Stimulated activated naive CD8-positive, alpha-beta T cell treated with anti-CD3 and anti-CD28 coated beads, Interleukin-15, Interleukin-2, amounts not matched to agents 100 ng/mL and 50 ng/mL, for 24 hours (primary cell): ENCODE results near the gene CYP2W1.

ENCODE experiments used
- H3K27ac Mint-ChIP-seq: one replicate; pipeline ENCODE4 v1.8.0; 2021; ENCODE audit warnings: mild to moderate bottlenecking, mixed read lengths
- H3K27me3 Mint-ChIP-seq: one replicate; pipeline ENCODE4 v1.8.0; 2021; ENCODE audit warnings: mixed read lengths
- H3K36me3 Mint-ChIP-seq: one replicate; pipeline ENCODE4 v1.8.0; 2021; ENCODE audit warnings: low read depth, mixed read lengths
- H3K4me1 Mint-ChIP-seq: one replicate; pipeline ENCODE4 v1.8.0; 2021; ENCODE audit warnings: low read depth, mixed read lengths
- H3K4me3 Mint-ChIP-seq: one replicate; pipeline ENCODE4 v1.8.0; 2021; ENCODE audit warnings: mild to moderate bottlenecking, mixed read lengths
- H3K9me3 Mint-ChIP-seq: one replicate; pipeline ENCODE4 v1.8.0; 2021; ENCODE audit warnings: mixed read lengths

Gene CYP2W1

GRCh38 chr7:1016577-1017531 is 33.9 kb downstream of the CYP2W1 start:
- Mint-ChIP-seq H3K9me3 (no peaks in the 10 kb centered on the region), H3K4me3 (no peak overlapping the region), H3K27ac (no peak overlapping the region), H3K4me1 (no peaks in the 10 kb centered on the region), H3K36me3 (peaks cover 9% of the 10 kb centered on the region), H3K27me3 (no peaks in the 10 kb centered on the region)

DNA sequence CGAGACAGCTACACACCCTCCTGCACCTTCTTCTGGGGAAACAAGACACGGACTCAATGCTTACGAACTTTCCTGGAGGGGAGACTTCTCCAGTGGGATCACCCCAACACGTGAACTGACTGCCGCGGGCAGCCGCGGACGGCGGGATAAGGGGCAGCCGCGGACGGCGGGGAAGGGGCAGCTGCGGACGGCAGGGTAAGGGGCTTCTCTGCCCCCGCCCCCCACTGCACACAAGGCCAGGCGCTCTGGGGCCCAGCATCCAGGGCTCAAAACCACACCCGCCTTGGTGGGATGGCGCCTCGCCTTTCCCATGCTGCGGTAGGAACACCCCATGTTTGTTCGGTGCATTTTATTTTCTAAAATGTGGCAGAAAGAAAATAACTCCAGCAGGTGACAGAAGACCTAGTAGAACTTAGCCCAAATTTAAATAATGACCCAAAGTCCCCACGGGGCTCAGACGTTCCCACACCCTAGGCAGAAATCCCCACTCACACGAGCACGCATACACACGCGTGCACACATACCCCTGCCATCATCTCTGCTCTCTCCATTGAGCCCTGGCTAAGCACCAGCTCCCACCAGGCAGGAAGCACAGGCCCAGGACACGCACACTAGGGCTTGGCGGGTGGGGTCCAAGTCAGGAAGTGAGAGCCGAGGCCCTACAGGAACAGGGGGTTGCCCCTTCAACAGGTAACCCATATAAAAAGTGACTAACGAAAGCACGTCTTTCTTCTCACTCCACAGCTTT is 34.8 kb downstream of the CYP2W1 start:
- H3K27me3 Mint-ChIP-seq: no peaks in the 10 kb centered on the region
- H3K4me3 Mint-ChIP-seq: no peak overlapping the region
- no peaks in the 10 kb centered on the region for H3K9me3 Mint-ChIP-seq
- peaks cover 5% of the 10 kb centered on the region for H3K4me1 Mint-ChIP-seq
- H3K27ac Mint-ChIP-seq: no peak overlapping the region
- peaks cover 15% of the 10 kb centered on the region for H3K36me3 Mint-ChIP-seq

- H3K4me3 Mint-ChIP-seq: no peak overlapping the region
- H3K36me3 Mint-ChIP-seq: peaks cover 16% of the 10 kb centered on the region
- H3K9me3 Mint-ChIP-seq: no peaks in the 10 kb centered on the region
- H3K27ac Mint-ChIP-seq: no peak overlapping the region
- H3K4me1 Mint-ChIP-seq: peaks cover 8% of the 10 kb centered on the region
- no peaks in the 10 kb centered on the region for H3K27me3 Mint-ChIP-seq
These were observed 35.3 kb downstream of the CYP2W1 start for GRCh38 chr7:1018334-1018695.

DNA sequence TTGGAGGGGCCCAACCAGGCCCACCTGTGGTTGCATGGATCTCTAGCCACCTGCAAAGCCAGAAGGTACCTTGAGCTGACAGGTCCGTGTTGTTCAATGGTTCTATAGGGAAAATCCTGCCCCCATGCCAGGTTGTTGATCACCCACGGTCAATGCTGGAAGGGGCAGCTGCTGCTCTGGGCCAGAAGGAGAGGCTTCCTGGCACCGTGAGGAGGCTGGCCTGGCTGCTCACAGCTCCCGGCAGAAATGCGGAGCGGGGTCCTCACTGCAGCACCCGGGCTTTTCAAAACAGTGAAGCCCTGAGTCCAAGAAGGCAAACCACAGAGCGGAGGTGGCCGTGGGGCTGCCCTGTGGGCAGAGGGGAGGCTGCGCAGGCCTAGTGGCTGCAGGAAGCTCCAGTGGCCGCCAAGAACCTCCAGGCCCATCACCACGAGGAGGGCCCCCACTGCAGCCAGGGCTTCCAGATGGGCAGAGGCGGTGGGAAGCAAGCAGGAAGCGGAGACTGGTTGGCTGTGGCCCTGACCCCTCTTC is 36.3 kb downstream of the CYP2W1 start:
- Mint-ChIP-seq H3K4me3 (no peak overlapping the region), H3K27ac (no peak overlapping the region)

GRCh38 chr7:1019789-1020610 is 37.0 kb downstream of the CYP2W1 start:
- Mint-ChIP-seq H3K36me3 (peaks cover 16% of the 10 kb centered on the region), H3K4me1 (peaks cover 16% of the 10 kb centered on the region), H3K27me3 (no peaks in the 10 kb centered on the region), H3K4me3 (no peak overlapping the region), H3K9me3 (no peaks in the 10 kb centered on the region), H3K27ac (no peak overlapping the region)

More for the DNA sequence above, 36.3 kb downstream of the CYP2W1 start:
- peaks cover 16% of the 10 kb centered on the region for H3K36me3 Mint-ChIP-seq
- H3K4me1 Mint-ChIP-seq: peaks cover 13% of the 10 kb centered on the region
- H3K27me3 Mint-ChIP-seq: no peaks in the 10 kb centered on the region
- no peaks in the 10 kb centered on the region for H3K9me3 Mint-ChIP-seq

DNA sequence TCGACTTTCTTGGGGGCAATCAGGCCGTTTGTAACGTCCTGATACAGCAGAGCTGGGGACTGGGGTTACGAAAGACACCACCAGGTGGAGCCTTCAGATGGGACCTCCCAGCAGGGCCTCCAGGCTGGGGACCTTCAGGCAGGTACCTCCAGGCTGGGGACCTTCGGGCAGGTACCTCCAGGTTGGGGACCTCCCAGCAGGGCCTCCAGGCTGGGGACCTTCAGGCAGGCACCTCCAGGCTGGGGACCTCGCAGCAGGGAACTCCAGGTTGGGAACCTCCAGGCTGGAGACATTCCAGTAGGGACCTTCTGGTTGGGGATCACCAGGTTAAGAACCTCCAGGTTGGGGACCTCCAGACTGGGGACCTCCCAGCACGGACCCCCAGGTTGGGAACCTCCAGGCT is 37.9 kb downstream of the CYP2W1 start:
- no peak overlapping the region for H3K4me3 Mint-ChIP-seq
- no peaks in the 10 kb centered on the region for H3K27me3 Mint-ChIP-seq
- H3K4me1 Mint-ChIP-seq: peaks cover 16% of the 10 kb centered on the region
- peaks cover 16% of the 10 kb centered on the region for H3K36me3 Mint-ChIP-seq
- no peaks in the 10 kb centered on the region for H3K9me3 Mint-ChIP-seq
- H3K27ac Mint-ChIP-seq: no peak overlapping the region

DNA sequence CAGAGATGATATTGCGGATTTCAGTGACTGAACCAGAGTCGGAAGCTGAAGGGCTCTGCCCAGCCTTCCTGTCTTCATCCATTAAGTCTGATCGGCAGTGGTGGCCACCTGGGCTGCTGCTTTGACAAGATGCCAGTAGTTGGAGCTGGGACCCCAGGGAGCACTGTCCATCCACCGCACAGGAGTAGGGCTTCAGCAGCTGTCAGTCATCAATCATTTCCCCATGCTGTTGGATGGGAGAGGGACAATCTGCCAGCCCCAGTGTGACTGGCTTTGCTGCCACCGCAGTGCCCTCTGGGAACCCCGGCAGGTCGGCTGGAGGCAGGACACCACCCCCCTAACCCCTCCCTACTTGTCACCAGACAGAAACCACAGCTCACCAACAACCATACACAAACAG is 38.4 kb downstream of the CYP2W1 start:
- Mint-ChIP-seq H3K36me3 (peaks cover 20% of the 10 kb centered on the region), H3K4me1 (peaks cover 19% of the 10 kb centered on the region), H3K9me3 (no peaks in the 10 kb centered on the region), H3K27ac (no peak overlapping the region), H3K27me3 (no peaks in the 10 kb centered on the region), H3K4me3 (no peak overlapping the region)

DNA sequence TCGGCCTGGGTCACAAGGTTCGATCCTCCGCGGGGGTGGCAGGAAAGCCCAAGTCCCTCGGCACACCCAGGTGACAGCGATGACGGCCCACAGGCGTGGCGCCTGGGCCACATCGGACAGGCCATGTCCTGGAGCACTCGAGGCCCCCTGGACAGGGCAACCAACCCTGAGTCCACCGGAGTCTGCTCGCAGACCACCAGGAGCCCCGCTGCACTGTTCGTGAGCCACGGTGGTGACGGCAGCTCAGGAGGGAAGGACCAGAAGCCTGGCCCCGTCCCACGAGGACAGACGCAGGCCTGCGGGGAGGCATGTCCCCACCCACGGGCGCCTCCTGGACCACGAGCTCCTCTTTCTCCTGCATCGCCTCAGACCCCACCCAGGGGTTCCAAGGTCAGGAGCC is 39.0 kb downstream of the CYP2W1 start:
- Mint-ChIP-seq H3K27ac (no peak overlapping the region), H3K9me3 (no peaks in the 10 kb centered on the region), H3K4me3 (no peak overlapping the region), H3K36me3 (peaks cover 22% of the 10 kb centered on the region), H3K4me1 (peaks cover 25% of the 10 kb centered on the region), H3K27me3 (no peaks in the 10 kb centered on the region)

- Mint-ChIP-seq H3K4me3 (no peak overlapping the region), H3K9me3 (no peaks in the 10 kb centered on the region), H3K27me3 (no peaks in the 10 kb centered on the region), H3K27ac (no peak overlapping the region), H3K4me1 (peaks cover 28% of the 10 kb centered on the region), H3K36me3 (peaks cover 23% of the 10 kb centered on the region)
These were observed 39.4 kb downstream of the CYP2W1 start for GRCh38 chr7:1022356-1022755.

GRCh38 chr7:1022801-1023465 is 40.0 kb downstream of the CYP2W1 start:
- no peaks in the 10 kb centered on the region for H3K27me3 Mint-ChIP-seq
- no peaks in the 10 kb centered on the region for H3K9me3 Mint-ChIP-seq
- no peak overlapping the region for H3K4me3 Mint-ChIP-seq
- no peak overlapping the region for H3K27ac Mint-ChIP-seq
- H3K36me3 Mint-ChIP-seq: peaks cover 23% of the 10 kb centered on the region
- peaks cover 30% of the 10 kb centered on the region for H3K4me1 Mint-ChIP-seq

- Mint-ChIP-seq H3K27me3 (no peaks in the 10 kb centered on the region), H3K9me3 (no peaks in the 10 kb centered on the region), H3K4me3 (no peak overlapping the region), H3K4me1 (peaks cover 37% of the 10 kb centered on the region), H3K27ac (no peak overlapping the region), H3K36me3 (peaks cover 19% of the 10 kb centered on the region)
These were observed 41.4 kb downstream of the CYP2W1 start for GRCh38 chr7:1024331-1024841.

DNA sequence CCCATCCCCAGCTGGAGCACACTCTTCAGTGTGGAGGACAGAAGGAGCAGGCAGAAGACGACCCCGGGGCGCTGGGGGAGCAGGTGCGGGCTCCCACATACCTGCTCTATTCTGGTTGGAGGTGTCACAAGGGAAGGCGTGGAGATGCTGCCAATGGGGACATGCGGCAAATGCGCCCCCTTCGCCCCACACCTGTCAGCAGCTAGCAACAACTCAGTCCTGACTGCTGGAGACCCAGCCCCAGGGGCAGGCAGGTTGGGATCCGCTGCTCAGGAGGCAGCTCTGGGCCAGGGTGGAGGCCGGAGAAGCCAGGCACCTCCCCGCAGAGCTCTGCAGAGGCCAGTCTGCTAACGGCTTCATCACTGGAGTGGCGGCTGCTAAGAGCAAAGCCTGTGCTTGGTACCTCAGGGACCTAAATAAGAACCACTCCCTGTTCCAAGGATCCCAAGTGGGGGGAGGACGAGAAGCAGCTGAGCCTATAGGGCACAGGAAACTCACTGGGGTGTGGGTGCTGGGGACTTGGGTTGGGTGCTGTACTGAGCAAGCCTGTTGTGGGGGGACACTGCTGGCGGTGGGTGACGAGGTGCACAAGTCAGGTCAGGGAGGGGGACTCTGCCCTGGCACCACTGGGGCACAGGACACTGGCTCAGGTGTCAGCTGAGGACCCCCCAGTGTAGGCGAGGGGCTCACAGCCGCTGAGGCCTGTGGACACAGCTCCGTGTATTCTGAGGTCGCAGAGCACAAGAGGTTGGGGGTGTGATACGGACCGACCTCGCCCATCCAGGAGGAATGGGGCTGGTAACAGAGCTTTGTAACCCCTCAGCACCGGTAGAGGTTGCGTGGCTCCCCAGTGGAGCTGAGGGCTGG is 42.1 kb downstream of the CYP2W1 start:
- Mint-ChIP-seq H3K4me3 (no peak overlapping the region), H3K4me1 (peaks cover 44% of the 10 kb centered on the region), H3K9me3 (no peaks in the 10 kb centered on the region), H3K27me3 (no peaks in the 10 kb centered on the region), H3K27ac (no peak overlapping the region), H3K36me3 (peaks cover 19% of the 10 kb centered on the region)
